HG03558 (cell line): Measurements from ENCODE around the gene KMT5C.

Experiments used
- ATAC-seq: cut with Tn5 transposase; IDR thresholded peaks from one replicate; pipeline ENCODE4 v1.9.1; 2021; ENCODE audit warnings: moderate number of reproducible peaks; ENCODE audit not compliant: unreplicated experiment; ENCODE audit errors: extremely low read depth

The KMT5C gene

GRCh38 chr19:55383279-55384130 is 43.8 kb downstream of the KMT5C start:
- no peak for ATAC-seq

DNA sequence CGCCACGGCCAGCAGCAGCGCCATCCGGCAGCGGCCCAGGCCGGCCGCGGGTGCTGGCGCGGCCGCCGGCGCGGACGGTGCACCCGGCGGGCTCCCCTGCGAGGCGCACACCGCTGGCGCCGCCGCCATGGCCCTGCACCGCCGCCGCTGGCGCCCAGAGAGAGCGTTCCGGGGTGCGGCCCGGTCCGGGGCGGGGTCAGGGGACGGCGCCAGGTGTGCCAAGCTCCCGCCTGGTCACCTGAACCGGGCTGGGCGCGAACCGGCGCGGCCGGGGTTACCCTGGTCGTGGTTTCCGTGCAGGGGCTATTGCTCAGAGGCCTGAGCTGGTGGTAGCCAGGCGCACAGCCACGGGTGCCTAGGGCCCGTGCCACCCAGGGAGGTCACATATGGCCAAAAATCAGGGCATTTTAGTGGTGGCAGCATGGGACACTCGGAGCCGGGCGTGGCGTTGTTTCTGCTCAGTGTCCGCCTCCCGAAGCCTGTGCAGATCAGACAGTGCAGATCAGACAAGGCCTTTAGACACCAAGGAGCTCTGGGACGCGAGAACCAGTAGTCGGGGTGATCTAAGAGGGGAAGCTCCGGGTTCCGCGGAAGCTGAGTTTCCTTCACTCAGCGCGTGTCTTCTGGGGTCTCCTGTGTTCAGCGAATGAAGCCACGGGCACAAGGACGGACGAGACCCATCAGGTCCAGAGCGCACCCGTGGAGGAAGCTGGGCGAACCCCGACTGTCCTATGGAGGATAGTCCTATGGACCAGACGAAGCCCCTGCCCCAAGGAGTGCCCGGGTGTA is 44.6 kb downstream of the KMT5C start, which contains the start of gene TMEM238:
Gene TMEM238, minus strand, starts transcription at position 162 of the 789 bp plus-strand sequence. Its CDS starts 33 bp downstream, at position 129.
- no peak for ATAC-seq

DNA sequence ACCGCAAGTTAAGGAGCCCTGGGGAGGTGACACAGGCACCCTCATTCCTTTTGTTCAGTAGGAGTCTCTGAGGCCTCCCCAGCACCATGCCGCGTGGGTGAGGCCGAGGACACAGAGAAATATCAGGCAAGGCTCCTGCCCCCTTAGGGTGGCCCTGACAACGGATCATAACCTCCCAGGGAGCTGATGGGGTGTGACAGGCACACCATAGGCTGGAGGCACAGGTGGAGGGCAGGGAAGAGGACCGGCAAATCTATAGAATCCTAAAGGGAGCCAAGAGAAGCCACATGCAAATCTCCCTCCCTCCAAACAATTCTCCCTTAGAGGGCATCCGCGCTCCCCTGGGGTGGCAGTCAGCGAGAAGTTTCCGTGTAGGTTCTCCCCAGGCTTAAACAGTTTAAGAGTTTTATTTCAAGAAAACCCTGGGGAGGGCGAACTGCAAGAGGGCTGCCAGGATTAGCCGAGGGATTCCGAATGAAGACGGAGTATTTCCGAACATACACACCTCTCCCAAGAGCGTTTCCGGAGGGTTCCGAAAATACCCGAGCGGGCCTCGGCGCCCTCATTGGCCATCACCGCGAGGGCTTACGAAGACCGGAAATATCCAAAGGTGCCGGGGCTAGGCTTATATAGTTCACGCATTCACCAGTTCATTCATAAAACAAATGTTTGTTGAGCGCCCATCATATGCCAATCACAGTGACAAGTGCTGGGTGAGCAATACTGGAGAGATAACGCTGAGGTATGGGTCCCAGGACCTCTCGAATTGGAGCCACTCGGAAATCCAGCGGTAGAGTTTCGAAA is 45.4 kb downstream of the KMT5C start:
- peak; percentile 29 for ATAC-seq

DNA sequence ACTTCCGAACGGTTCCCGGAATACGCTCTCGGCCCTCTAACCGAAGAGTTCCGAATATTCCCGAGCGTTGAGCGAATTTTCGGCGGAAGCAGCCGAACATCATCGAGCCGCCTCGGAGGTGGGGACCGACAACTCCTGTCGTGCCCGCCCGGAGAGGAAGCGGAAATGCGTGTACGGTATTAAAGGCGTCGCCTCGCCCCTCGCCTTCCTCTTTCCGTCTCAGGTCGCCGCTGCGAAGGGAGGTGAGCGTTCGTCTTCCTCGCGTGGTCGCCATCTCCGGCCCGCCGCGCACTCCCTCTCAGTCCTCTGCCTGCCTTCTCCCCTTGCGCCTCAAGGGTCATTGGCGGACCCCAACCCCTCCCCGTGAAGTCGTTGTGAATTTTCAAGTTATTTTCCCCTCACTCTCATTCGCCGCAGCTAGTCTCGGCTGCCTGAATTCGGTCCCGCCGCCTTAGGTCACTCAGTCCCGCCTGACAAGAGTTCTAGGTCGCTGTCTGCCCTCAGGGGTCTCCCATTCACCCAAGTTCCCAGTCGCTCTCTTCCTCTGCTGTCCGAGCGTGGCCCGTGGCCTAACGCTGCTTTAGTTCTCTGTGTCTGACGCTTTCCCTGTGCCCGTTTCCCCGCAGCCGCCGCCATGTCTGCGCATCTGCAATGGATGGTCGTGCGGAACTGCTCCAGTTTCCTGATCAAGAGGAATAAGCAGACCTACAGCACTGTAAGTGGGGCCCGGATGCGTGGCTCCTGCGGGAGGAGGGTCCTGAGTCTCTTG is 46.2 kb downstream of the KMT5C start, which contains the start of gene RPL28:
Gene RPL28, plus strand, starts transcription at position 209 of the 769 bp plus-strand sequence. Its CDS starts 426 bp downstream, at position 635.
- ATAC-seq, result peak; percentile 33

- no peak for ATAC-seq
Measured at GRCh38 chr19:55386493-55386971, 46.9 kb downstream of the KMT5C start.

DNA sequence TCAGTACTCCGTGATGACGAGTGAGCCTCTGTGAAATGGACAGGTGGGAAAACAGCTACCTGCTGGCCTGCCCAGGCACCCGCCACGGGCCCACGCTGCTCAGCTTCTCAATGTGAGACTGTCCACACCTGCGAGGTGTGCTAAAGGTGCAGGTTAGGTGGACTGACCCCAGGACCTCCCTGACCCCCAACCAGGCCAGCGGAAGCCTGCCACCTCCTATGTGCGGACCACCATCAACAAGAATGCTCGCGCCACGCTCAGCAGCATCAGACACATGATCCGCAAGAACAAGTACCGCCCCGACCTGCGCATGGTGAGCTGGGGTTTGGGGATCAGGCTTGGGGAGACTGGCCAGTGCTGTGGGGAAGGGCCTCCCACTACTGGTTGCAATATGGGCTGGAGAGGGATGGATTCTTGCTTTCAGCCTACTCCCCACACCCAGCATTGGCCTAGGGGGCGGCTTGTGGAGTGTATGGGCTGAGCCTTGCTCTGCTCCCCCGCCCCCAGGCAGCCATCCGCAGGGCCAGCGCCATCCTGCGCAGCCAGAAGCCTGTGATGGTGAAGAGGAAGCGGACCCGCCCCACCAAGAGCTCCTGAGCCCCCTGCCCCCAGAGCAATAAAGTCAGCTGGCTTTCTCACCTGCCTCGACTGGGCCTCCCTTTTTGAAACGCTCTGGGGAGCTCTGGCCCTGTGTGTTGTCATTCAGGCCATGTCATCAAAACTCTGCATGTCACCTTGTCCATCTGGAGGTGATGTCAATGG is 48.2 kb downstream of the KMT5C start:
- no peak for ATAC-seq

- ATAC-seq, result no peak
Measured at GRCh38 chr19:55389386-55390317, 50.0 kb downstream of the KMT5C start.

DNA sequence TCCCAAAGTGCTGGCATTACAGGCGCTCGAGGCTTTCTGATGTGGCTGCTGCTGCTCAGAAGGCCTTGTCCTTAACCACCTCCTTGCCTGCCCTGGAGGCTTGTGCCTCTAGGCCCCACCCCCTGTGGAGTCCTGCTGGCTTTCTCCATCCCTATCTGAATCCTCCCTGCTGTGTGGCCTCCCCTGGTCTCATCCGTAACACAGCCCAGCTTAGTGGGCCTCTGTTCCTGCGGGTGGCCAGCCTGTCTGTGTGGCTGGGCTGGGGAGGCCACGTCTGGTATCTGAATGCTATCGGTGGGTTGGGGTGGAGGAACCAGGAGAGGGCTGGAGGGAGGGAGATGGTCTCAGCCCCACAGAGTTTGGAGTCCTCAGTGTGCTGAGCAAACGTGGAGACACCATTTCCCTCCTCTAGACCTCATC is 50.8 kb downstream of the KMT5C start:
- no peak for ATAC-seq

- ATAC-seq, result no peak
Measured at GRCh38 chr19:55391191-55391670, 51.6 kb downstream of the KMT5C start.

- no peak for ATAC-seq
Measured at GRCh38 chr19:55391702-55392615, 52.3 kb downstream of the KMT5C start.

- no peak for ATAC-seq
Measured at GRCh38 chr19:55392820-55393761, 53.4 kb downstream of the KMT5C start.
